Left lung (tissue), 10 donors: Measurements from ENCODE around the gene SOX11. TPM values are rescaled to one million over a fixed set of nuclear protein-coding genes. Genes with fewer than 3 reads are reported as not detected.

Source experiments
- ATAC-seq: fragments of 200-7000 bp; cut with Tn5 transposase; one replicate; pipeline ENCODE4 v1.9.1; 2020; ENCODE audit warnings: moderate library complexity
- DNase-seq, 4 donors: peaks; one replicate each; pipeline ENCODE4 v3.0.0-alpha.2; 2013 to 2020
- H3K27ac ChIP-seq, 2 donors: fragments of 200-600 bp; sonication (generic) in 1 of 2; one replicate each; pipeline versions ENCODE4 v1.5.0 to v1.8.0; 2020 to 2021
- H3K27me3 ChIP-seq, 2 donors: fragments of 200-600 bp; sonication (generic) in 1 of 2; one replicate each; pipeline versions ENCODE4 v1.5.0 to v1.8.0; 2020 to 2021
- H3K36me3 ChIP-seq, 2 donors: fragments of 200-600 bp; sonication (generic) in 1 of 2; one replicate each; pipeline versions ENCODE4 v1.5.0 to v1.8.0; 2020 to 2021
- H3K4me1 ChIP-seq, 2 donors: fragments of 200-600 bp; one replicate each; pipeline ENCODE4 v1.8.0; 2021
- H3K4me3 ChIP-seq, 2 donors: fragments of 200-600 bp; sonication (generic) in 1 of 2; one replicate each; pipeline versions ENCODE4 v1.5.0 to v1.8.0; 2020 to 2021; ENCODE audit warnings: mild to moderate bottlenecking in 1 of 2
- H3K9me3 ChIP-seq, 2 donors: fragments of 200-600 bp; sonication (generic) in 1 of 2; one replicate each; pipeline versions ENCODE4 v1.5.0 to v1.8.0; 2020 to 2021
- intact Hi-C, 2 donors: fragments of 100-400 bp; cut with DNase I; formaldehyde crosslinking; loops; one replicate each; pipeline versions ENCODE4 v1.11.2 to v1.14.2; 2022
- polyA plus RNA-seq, 6 donors: library from polyadenylated mRNA; unstranded; fragments of 120-200 nt; gene quantifications; one replicate each; pipeline ENCODE4 v1.2.1, GENCODE V29; 2013; ENCODE audit not compliant: insufficient read length in 6 of 6
- total RNA-seq, 2 donors: library from RNA; stranded (reverse); fragmentation: NEBNext Ultra II Directional; extraction: Animal tissue kit (Norgen Biotek cat#: 25700); gene quantifications; one replicate each; pipeline ENCODE4 v1.2.1, GENCODE V29; 2021
- TF ChIP-seq, protein P1 (sequence below), 2 donors: fragments of 200-600 bp; sonication (generic) in 1 of 2; IDR thresholded peaks; one replicate each; pipeline versions ENCODE4 v1.5.0 to v1.8.0; 2021; ENCODE audit warnings: antibody characterized with exemption in 2 of 2
- donor health status: DM: no; HTN: yes; CAD: no.
- donor health status: DM: no; HTN: no; CAD: no.

Gene SOX11
- total and polyA plus RNA-seq, 8 donors, result 0.05 to 48.1 (median 42.0) TPM

- Histone ChIP-seq H3K4me3 (no peak overlapping the region), H3K9me3 (no peaks in the 10 kb centered on the region), H3K27ac (no peak overlapping the region), H3K4me1 (no peaks in the 10 kb centered on the region), H3K36me3 (no peaks in the 10 kb centered on the region), H3K27me3 (no peaks in the 10 kb centered on the region)
- TF ChIP-seq, protein P1, sequence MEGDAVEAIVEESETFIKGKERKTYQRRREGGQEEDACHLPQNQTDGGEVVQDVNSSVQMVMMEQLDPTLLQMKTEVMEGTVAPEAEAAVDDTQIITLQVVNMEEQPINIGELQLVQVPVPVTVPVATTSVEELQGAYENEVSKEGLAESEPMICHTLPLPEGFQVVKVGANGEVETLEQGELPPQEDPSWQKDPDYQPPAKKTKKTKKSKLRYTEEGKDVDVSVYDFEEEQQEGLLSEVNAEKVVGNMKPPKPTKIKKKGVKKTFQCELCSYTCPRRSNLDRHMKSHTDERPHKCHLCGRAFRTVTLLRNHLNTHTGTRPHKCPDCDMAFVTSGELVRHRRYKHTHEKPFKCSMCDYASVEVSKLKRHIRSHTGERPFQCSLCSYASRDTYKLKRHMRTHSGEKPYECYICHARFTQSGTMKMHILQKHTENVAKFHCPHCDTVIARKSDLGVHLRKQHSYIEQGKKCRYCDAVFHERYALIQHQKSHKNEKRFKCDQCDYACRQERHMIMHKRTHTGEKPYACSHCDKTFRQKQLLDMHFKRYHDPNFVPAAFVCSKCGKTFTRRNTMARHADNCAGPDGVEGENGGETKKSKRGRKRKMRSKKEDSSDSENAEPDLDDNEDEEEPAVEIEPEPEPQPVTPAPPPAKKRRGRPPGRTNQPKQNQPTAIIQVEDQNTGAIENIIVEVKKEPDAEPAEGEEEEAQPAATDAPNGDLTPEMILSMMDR (IDR thresholded peaks at IDR 0.05), result no peak
- peak in 1 of 4 donors; percentile 60 for DNase-seq
- intact Hi-C loops, result no loop called here
- ATAC-seq, result peak; percentile 38
Measured at GRCh38 chr2:5720426-5720825, 28.2 kb downstream of the SOX11 start.

- no peaks in the 10 kb centered on the region for H3K36me3 ChIP-seq
- TF ChIP-seq, protein P1 (IDR thresholded peaks at IDR 0.05), result no peak
- ATAC-seq (no peak), DNase-seq (no peak)
- no peak overlapping the region for H3K27ac ChIP-seq
- H3K4me1 ChIP-seq, result no peaks in the 10 kb centered on the region
- intact Hi-C loops, result no loop called here
- no peak overlapping the region for H3K4me3 ChIP-seq
- no peaks in the 10 kb centered on the region for H3K9me3 ChIP-seq
- peaks cover 0 to 10% of the 10 kb centered on the region in 2 donors for H3K27me3 ChIP-seq
Measured at GRCh38 chr2:5722236-5722635, 30.1 kb downstream of the SOX11 start.

- DNase-seq (no peak), ATAC-seq (no peak)
- no peak overlapping the region for H3K4me3 ChIP-seq
- H3K4me1 ChIP-seq, result no peaks in the 10 kb centered on the region
- no peaks in the 10 kb centered on the region for H3K36me3 ChIP-seq
- H3K27ac ChIP-seq, result no peak overlapping the region
- H3K27me3 ChIP-seq, result peaks cover 0 to 10% of the 10 kb centered on the region in 2 donors
- TF ChIP-seq, protein P1 (IDR thresholded peaks at IDR 0.05), result no peak
- H3K9me3 ChIP-seq, result no peaks in the 10 kb centered on the region
- intact Hi-C loops, result no loop called here
Measured at GRCh38 chr2:5723791-5724735, 31.9 kb downstream of the SOX11 start.

GRCh38 chr2:5725072-5725471 is 32.9 kb downstream of the SOX11 start:
- ATAC-seq (no peak), DNase-seq (no peak)
- H3K4me3 ChIP-seq, result no peak overlapping the region
- H3K4me1 ChIP-seq, result no peaks in the 10 kb centered on the region
- H3K36me3 ChIP-seq, result no peaks in the 10 kb centered on the region
- intact Hi-C loops, result no loop called here
- H3K27me3 ChIP-seq, result peaks cover 0 to 10% of the 10 kb centered on the region in 2 donors
- H3K27ac ChIP-seq, result no peak overlapping the region
- no peaks in the 10 kb centered on the region for H3K9me3 ChIP-seq
- TF ChIP-seq, protein P1 (IDR thresholded peaks at IDR 0.05), result no peak

DNA sequence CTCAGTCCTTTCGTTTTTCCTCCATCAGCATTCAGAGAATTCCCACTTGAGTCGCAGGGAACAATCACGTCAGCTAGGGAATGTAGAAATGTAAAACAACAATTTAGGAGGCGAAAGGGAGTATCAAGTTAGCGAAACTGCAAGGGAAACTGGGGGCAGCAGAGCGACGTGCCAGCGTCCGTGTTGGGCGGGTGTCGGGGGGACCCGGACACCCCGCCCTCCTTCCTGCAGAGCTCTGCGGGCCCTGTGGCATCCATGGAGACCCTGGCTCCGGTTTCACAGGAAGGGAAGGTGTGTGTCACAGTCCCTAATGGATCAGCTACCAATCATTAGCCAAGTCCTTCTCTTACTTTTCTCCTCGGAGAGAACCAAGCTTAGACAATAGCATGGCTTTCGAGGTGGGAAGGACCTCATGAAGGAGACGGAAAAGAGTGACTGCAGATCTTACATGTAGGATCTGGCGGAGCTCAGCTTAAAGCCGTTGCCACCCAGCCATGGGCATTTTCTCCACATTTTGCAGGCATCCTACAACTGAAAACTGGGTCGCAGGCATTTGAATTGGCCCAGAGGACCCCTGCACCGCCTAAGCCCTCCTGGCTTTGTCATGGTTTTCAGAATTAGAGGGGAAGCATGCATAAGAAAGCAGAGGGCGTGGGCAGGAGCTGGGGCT is 33.7 kb downstream of the SOX11 start:
- Histone ChIP-seq H3K36me3 (no peaks in the 10 kb centered on the region), H3K9me3 (no peaks in the 10 kb centered on the region), H3K27ac (no peak overlapping the region), H3K27me3 (peaks cover 0 to 10% of the 10 kb centered on the region in 2 donors), H3K4me3 (no peak overlapping the region), H3K4me1 (no peaks in the 10 kb centered on the region)
- ATAC-seq (peak; percentile 40), DNase-seq (peak in 1 of 4 donors; percentile 71)
- intact Hi-C loops, result no loop called here
- TF ChIP-seq, protein P1 (IDR thresholded peaks at IDR 0.05), result no peak
